HG02852 (cell line): ENCODE measurements around the gene LMO7.
A peak's percentile ranks its signal among the peaks of the same experiment; 100 is the strongest.

Experiments
- ATAC-seq: cut with Tn5 transposase; IDR thresholded peaks from one replicate; pipeline ENCODE4 v1.9.1; 2021; ENCODE audit warnings: mild to moderate bottlenecking, moderate library complexity; ENCODE audit not compliant: unreplicated experiment

The LMO7 gene

GRCh38 chr13:75875450-75875849 lies 239.3 kb downstream of the LMO7 start:
- ATAC-seq = no peak

- peak; percentile 95 for ATAC-seq
These were observed 240.3 kb downstream of the LMO7 start for GRCh38 chr13:75876142-75877050.

- no peak for ATAC-seq
These were observed 240.9 kb downstream of the LMO7 start for GRCh38 chr13:75877071-75877470.

- no peak for ATAC-seq
These were observed 243.5 kb downstream of the LMO7 start for GRCh38 chr13:75879656-75880055.

- ATAC-seq = no peak
These were observed 245.1 kb downstream of the LMO7 start for GRCh38 chr13:75881109-75881775.

- ATAC-seq = no peak
These were observed 246.1 kb downstream of the LMO7 start for GRCh38 chr13:75882261-75882660.

GRCh38 chr13:75889427-75889826 lies 253.3 kb downstream of the LMO7 start:
- ATAC-seq = no peak

- no peak for ATAC-seq
These were observed 259.0 kb downstream of the LMO7 start for GRCh38 chr13:75895168-75895567.

GRCh38 chr13:75896271-75896670 lies 260.1 kb downstream of the LMO7 start:
- no peak for ATAC-seq

GRCh38 chr13:75897386-75897785 lies 261.3 kb downstream of the LMO7 start:
- ATAC-seq = no peak

GRCh38 chr13:75901501-75901900 lies 265.4 kb downstream of the LMO7 start:
- no peak for ATAC-seq

- no peak for ATAC-seq
These were observed 266.3 kb downstream of the LMO7 start for GRCh38 chr13:75902166-75903104.

- no peak for ATAC-seq
These were observed 267.9 kb downstream of the LMO7 start for GRCh38 chr13:75904012-75904411.

- no peak for ATAC-seq
These were observed 270.2 kb downstream of the LMO7 start for GRCh38 chr13:75906315-75906714.

GRCh38 chr13:75907044-75907443 lies 270.9 kb downstream of the LMO7 start:
- ATAC-seq = no peak

GRCh38 chr13:75908141-75908540 lies 272.0 kb downstream of the LMO7 start:
- no peak for ATAC-seq
